ENCODE results near the gene CCT5.

CCT5 gene

DNA sequence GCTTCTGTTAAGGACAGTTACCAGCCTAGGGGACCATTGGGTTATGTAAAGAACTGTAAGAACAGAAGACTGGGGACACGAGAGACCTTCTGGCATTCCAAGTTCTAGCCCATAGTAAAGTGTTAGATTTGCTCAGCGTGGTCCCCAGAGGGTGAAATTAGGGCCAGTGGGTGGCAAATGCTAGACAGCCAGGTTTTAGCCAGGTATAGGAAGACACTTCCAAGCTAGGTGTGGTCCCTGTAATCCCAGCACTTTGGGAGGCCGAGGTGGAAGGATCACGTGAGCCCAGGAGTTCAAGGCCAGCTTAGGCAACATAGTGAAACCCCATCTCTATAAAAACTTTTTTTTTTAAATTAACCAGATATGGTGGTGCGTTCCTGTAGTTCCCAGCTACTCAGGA, 34.7 kb upstream of the CCT5 start:
- no peak for DNase-seq (ENCODE audit: low spot score)
- TF ChIP-seq, protein P1, sequence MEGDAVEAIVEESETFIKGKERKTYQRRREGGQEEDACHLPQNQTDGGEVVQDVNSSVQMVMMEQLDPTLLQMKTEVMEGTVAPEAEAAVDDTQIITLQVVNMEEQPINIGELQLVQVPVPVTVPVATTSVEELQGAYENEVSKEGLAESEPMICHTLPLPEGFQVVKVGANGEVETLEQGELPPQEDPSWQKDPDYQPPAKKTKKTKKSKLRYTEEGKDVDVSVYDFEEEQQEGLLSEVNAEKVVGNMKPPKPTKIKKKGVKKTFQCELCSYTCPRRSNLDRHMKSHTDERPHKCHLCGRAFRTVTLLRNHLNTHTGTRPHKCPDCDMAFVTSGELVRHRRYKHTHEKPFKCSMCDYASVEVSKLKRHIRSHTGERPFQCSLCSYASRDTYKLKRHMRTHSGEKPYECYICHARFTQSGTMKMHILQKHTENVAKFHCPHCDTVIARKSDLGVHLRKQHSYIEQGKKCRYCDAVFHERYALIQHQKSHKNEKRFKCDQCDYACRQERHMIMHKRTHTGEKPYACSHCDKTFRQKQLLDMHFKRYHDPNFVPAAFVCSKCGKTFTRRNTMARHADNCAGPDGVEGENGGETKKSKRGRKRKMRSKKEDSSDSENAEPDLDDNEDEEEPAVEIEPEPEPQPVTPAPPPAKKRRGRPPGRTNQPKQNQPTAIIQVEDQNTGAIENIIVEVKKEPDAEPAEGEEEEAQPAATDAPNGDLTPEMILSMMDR (IDR thresholded peaks at IDR 0.05; ENCODE audit: extremely low read depth, missing control alignments) = no peak

DNA sequence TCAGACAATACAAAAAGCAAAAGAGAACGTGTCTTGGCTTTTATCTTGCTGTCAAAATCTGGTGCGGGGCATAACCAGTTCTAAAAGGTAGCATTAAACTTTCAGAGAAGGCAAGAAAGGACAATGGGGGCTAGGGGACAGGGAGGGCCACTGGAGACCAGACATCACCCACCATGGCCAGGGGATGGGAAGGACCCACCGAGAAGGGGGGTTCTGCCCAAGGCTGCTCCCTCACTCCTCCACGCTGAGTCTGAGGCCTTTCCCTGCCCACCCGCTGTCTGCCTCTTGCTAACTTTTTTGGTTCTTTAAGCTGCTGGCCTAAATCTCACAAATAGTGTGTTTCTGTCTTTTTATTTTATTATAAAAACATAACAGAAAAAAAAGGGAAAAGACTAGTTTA, 34.0 kb upstream of the CCT5 start:
- TF ChIP-seq, protein P1 (IDR thresholded peaks at IDR 0.05; ENCODE audit: extremely low read depth, missing control alignments) = no peak
- DNase-seq (ENCODE audit: low spot score) = no peak

DNA sequence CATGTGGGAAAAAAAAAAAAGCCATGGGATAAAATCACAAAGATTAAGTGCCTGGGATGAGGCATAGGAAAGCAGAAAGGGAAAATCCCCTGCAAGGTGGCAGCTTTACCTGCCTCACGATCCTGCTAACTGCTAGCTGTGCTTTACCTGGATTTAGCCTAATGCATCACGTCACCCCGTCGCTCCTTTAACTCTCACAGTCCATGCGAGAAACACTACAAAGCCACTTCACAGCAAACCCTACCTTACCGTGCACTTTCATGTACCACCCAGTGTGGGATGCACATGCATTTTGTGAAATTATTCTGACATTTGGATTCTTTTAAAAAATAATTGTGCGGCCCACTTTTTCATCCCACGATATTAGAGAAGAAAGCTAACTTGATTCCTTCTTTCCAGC, 31.4 kb upstream of the CCT5 start:
- TF ChIP-seq, protein P1 (IDR thresholded peaks at IDR 0.05; ENCODE audit: extremely low read depth, missing control alignments) = no peak
- DNase-seq (ENCODE audit: low spot score) = no peak

DNA sequence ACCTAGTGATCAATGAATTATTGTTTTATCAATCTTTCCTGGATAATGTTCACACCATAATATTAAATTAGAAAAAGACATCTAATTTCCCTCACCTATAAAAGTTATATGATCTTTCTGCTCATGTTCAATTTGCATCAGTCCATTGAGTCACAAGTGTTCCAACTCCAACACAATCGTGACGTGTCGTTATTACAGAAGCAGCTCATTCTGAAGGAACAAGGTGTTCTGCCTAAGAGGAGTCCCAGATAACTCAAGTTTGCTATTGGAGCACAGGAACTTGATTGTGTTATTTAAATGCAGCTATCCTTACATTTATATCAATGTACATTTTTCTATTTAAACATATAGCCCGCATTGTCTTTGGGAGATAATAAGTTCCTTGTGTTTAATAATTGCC, 31.0 kb upstream of the CCT5 start:
- no peak for DNase-seq (ENCODE audit: low spot score)
- TF ChIP-seq, protein P1 (IDR thresholded peaks at IDR 0.05; ENCODE audit: extremely low read depth, missing control alignments) = no peak

DNA sequence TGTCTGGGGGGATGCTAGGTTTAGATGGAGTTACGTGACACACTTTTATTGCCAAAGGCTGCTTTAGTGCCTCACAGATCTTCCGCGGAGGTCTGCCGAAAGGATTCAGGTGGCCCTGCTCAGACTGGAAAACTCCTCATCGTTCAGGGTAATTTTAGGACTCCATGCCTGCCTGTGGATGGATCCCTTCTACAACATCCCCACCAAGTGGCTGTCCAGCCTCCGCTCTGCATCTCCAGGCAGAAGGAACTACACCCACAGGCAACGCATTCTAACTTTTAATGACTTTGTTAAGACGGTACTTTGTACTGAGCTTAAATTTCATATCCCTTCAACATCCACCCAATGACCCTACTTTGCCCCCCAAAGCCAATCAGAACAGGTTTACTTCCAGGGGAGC, 29.8 kb upstream of the CCT5 start:
- TF ChIP-seq, protein P1 (IDR thresholded peaks at IDR 0.05; ENCODE audit: extremely low read depth, missing control alignments) = no peak
- DNase-seq (ENCODE audit: low spot score) = no peak

DNA sequence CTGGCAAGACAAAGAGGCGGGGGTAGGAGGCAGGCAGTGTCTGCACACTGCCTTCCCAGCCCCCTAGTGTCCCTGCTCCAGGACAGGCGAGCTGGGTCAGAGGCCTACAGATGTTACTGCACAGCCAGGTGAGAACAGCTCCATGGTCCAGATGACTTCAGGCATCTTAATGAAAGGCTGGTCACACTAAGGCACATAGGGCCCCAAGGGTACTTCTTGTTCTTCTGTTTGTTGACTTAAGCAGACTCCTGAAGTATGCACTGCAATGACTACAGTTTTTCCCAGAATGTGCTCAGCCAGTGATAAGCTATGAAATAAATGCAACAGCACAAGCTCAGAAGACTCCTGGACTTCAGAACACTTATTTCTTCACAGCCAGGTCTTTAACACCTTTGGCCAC, 27.8 kb upstream of the CCT5 start:
- TF ChIP-seq, protein P1 (IDR thresholded peaks at IDR 0.05; ENCODE audit: extremely low read depth, missing control alignments) = no peak
- DNase-seq (ENCODE audit: low spot score) = no peak

DNA sequence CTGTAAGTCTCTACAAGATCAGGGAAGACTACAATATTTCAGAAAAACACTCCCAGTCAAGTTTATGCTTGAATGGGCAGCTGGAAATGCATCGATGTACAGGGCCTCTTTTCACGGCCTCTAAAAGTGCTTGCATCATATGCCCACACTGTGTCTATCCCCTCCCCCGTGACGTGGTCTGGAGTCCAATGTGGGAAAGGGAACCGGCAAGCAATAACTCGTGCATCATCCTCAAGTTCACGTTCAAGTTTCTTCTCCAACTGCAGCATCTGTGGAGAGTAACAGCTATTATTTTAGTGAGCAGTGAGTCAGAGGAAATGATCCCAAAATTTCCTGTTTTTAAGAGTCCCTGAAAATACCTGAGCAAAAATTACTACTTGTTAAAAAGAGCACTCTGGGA, 22.7 kb upstream of the CCT5 start:
- no peak for DNase-seq (ENCODE audit: low spot score)
- TF ChIP-seq, protein P1 (IDR thresholded peaks at IDR 0.05; ENCODE audit: extremely low read depth, missing control alignments) = no peak

All from GM20000 (cell line).